K562 (cell line): ENCODE measurements around the gene CAVIN1. TPM values are rescaled to one million over a fixed set of nuclear protein-coding genes. Genes with fewer than 3 reads are reported as not detected.
"Not testable (repeated sequence)": the region's sequence is repeated elsewhere in the genome, so short reads cannot be mapped to it uniquely, and the experiment has no call there.

ENCODE experiments used
- ATAC-seq: fragments of 200-7000 bp; cut with Tn5 transposase; 3 replicates; pipeline ENCODE4 v1.9.1; 2020; ENCODE audit warnings: moderate library complexity
- BruUV-seq: library from RNA; stranded (reverse); fragments of 400-500 nt; replicated peaks from 2 replicates; lab custom pipeline; 2021; lab: Mats Ljungman, UMichigan
- CTCF ChIA-PET: fragments of 300-600 bp; formaldehyde crosslinking; extraction: SDS; loops from one replicate; lab custom pipeline; 2021; ENCODE audit warnings: low intra/inter-chr PET ratio; lab: Yijun Ruan, JAX
- POLR2A ChIA-PET: fragments of 300-600, 350-650 bp; sonication (Branson Sonifier 250); formaldehyde crosslinking; extraction: SDS; loops from one replicate; lab custom pipeline; 2021; ENCODE audit warnings: antibody characterized with exemption, inconsistent platforms; lab: Yijun Ruan, JAX
- DNase-seq, 4 experiments: peaks; one replicate each; pipeline versions ENCODE4 v3.0.0 to v3.0.0-alpha.2; 2011 to 2018; ENCODE audit warnings: low spot score in 3 of 4, mixed read lengths in 3 of 4; ENCODE audit errors: extremely low read depth in 1 of 4
- FAIRE-seq: peaks from 2 replicates; lab custom pipeline; 2011; peaks lifted over from hg19 to GRCh38; lab: Jason Lieb, UNC
- H2AFZ ChIP-seq: 2 replicates; pipeline ENCODE4 v1.6.0; 2011; ENCODE audit warnings: low read depth, low read length, control low read depth, inconsistent platforms
- H3K27ac ChIP-seq: fragments of 200-600 bp; 3 replicates; pipeline ENCODE4 v1.8.0; 2011; ENCODE audit warnings: low read depth, mild to moderate bottlenecking, control low read depth, inconsistent platforms, low read length, moderate library complexity, mixed read lengths; ENCODE audit errors: extremely low read depth
- H3K27me3 ChIP-seq, 2 experiments: fragments of 300-600 bp in 1 of 2; 2 replicates in 1 of 2; 3 replicates in 1 of 2; pipeline versions ENCODE4 v1.6.0 to v1.8.0; 2011; ENCODE audit warnings: inconsistent platforms in 2 of 2, low read length in 2 of 2, mild to moderate bottlenecking in 1 of 2, mixed read lengths in 1 of 2, moderate library complexity in 1 of 2; ENCODE audit not compliant: control insufficient read depth in 2 of 2, insufficient read depth in 2 of 2
- H3K36me3 ChIP-seq: fragments of 300-600 bp; 3 replicates; pipeline ENCODE4 v1.8.0; 2011; ENCODE audit warnings: mild to moderate bottlenecking, low read length, inconsistent platforms; ENCODE audit not compliant: control insufficient read depth, insufficient read depth
- H3K4me1 ChIP-seq, 2 experiments: fragments of 200-600 bp in 1 of 2; replicated peaks in 1 of 2; 2 replicates in 1 of 2; 3 replicates in 1 of 2; pipeline versions ENCODE4 v1.5.1 to v1.8.0; 2011; ENCODE audit warnings: inconsistent platforms in 2 of 2, low read length in 2 of 2, mild to moderate bottlenecking in 1 of 2, mixed read lengths in 1 of 2, moderate library complexity in 1 of 2; ENCODE audit not compliant: control insufficient read depth in 2 of 2, insufficient read depth in 2 of 2
- H3K4me2 ChIP-seq: 2 replicates; pipeline ENCODE4 v1.6.1; 2011; ENCODE audit warnings: low read length, control low read depth, inconsistent platforms, mixed read lengths; ENCODE audit not compliant: insufficient read depth
- H3K4me3 ChIP-seq: fragments of 200-600 bp; sonication (generic), shearing (Covaris generic); 2 replicates; pipeline ENCODE4 v1.5.1; 2016; ENCODE audit warnings: control low read depth, inconsistent platforms
- H3K79me2 ChIP-seq: fragments of 200-600 bp; 3 replicates; pipeline ENCODE4 v1.8.0; 2011; ENCODE audit warnings: low read length, inconsistent platforms; ENCODE audit not compliant: control insufficient read depth, insufficient read depth
- H3K9ac ChIP-seq, 2 experiments: 2 replicates each; pipeline versions ENCODE4 v1.6.0 to v1.6.1; 2011; ENCODE audit warnings: low read depth in 2 of 2, low read length in 2 of 2, control low read depth in 1 of 2, inconsistent platforms in 1 of 2, mild to moderate bottlenecking in 1 of 2, mixed read lengths in 1 of 2; ENCODE audit not compliant: insufficient read depth in 1 of 2
- H3K9me1 ChIP-seq: one replicate; pipeline ENCODE4 v1.6.0; 2011; ENCODE audit warnings: inconsistent platforms, mild to moderate bottlenecking, low read length, moderate library complexity; ENCODE audit not compliant: control insufficient read depth, insufficient read depth
- H3K9me3 ChIP-seq: replicated peaks from 2 replicates; pipeline ENCODE4 v1.5.1; 2011; ENCODE audit warnings: low read depth, low read length, inconsistent platforms; ENCODE audit not compliant: control insufficient read depth, insufficient read depth
- H4K20me1 ChIP-seq: replicated peaks from 2 replicates; pipeline ENCODE4 v1.6.1; 2011; ENCODE audit warnings: low read length, inconsistent platforms, mixed read lengths; ENCODE audit not compliant: control insufficient read depth, insufficient read depth
- JUND ChIP-seq, 2 experiments: IDR thresholded peaks; 2 replicates in 1 of 2; 3 replicates in 1 of 2; pipeline ENCODE4 v1.6.1; 2011; ENCODE audit warnings: borderline replicate concordance in 2 of 2, low read depth in 2 of 2, low read length in 2 of 2, improper control_type of control experiment in 1 of 2, missing biosample characterization in 1 of 2, missing genetic modification characterization in 1 of 2, missing genetic modification reagents in 1 of 2
- MAX ChIP-seq: sonication (generic); formaldehyde crosslinking; IDR thresholded peaks from 2 replicates; pipeline ENCODE4 v1.9.0; 2022; ENCODE audit warnings: mild to moderate bottlenecking, missing genetic modification reagents
- MYNN ChIP-seq, 2 experiments: sonication (generic); formaldehyde crosslinking in 1 of 2; IDR thresholded peaks; 2 replicates each; pipeline versions ENCODE4 v1.5.0 to v1.6.1; 2016 to 2020; ENCODE audit warnings: antibody characterized with exemption in 1 of 2, missing genetic modification reagents in 1 of 2
- WGBS: fragments of 100-300 bp; shearing (Covaris generic); methylation state at CpG from one replicate; pipeline ENCODE4 v1.1.6; 2016; ENCODE audit warnings: low coverage, mixed read lengths; ENCODE audit not compliant: insufficient coverage; ENCODE audit errors: missing lambda C conversion rate; 5-methylcytosine and 5-hydroxymethylcytosine counted together
- in situ Hi-C: fragments of 300-500 bp; cut with MboI; formaldehyde crosslinking; loops from 4 replicates; pipeline ENCODE4 v1.15.0; 2018; ENCODE audit warnings: inconsistent platforms, mixed read lengths
- intact Hi-C: fragments of 100-400 bp; cut with micrococcal nuclease; formaldehyde crosslinking; loops from 2 replicates; pipeline ENCODE4 v1.14.2; 2022
- polyA plus RNA-seq, 8 experiments: library from polyadenylated mRNA; depleted of rRNA in 4 of 8; stranded (reverse) in 5 of 8; unstranded in 3 of 8; fragments of >200 nt; fragmentation: Nextera tagmentation in 2 of 8; fragmentation: Illumina TruSeq in 1 of 8; extraction: Ambion mirVana in 2 of 8; extraction: Trizol in 1 of 8; gene quantifications; 2 replicates each; pipeline versions ENCODE4 v1.2.1 to v1.2.3, GENCODE V29; 2011 to 2014; ENCODE audit warnings: inconsistent platforms in 1 of 8, missing spikeins in 1 of 8
- total RNA-seq, 7 experiments: library from RNA; depleted of rRNA in 6 of 7; stranded (reverse); fragments of >200 nt in 6 of 7; fragmentation: Illumina TruSeq in 2 of 7; extraction: Trizol in 2 of 7; gene quantifications; 2 replicates each; pipeline versions ENCODE4 v1.2.1 to v1.2.3, GENCODE V29; 2011 to 2021; ENCODE audit warnings: low replicate concordance in 1 of 7
- TF ChIP-seq, protein P1 (sequence below): sonication (generic); formaldehyde crosslinking; IDR thresholded peaks from 2 replicates; pipeline ENCODE4 v1.8.1; 2022; ENCODE audit warnings: missing genetic modification reagents

The CAVIN1 gene
- total and polyA plus RNA-seq, 9 of the 15 experiments (the other 6 are each of a cell fraction or from before 2014, with no cell fraction given): 6.8 to 162 (median 74.5) TPM

GRCh38 chr17:42366176-42367023, 56.7 kb downstream of the CAVIN1 start:
- in situ Hi-C loops: not testable (repeated sequence)
- peaks cover 28 to 35% of the 10 kb centered on the region in 2 experiments; a peak in 4 of 5 replicates for H3K4me1 ChIP-seq

DNA sequence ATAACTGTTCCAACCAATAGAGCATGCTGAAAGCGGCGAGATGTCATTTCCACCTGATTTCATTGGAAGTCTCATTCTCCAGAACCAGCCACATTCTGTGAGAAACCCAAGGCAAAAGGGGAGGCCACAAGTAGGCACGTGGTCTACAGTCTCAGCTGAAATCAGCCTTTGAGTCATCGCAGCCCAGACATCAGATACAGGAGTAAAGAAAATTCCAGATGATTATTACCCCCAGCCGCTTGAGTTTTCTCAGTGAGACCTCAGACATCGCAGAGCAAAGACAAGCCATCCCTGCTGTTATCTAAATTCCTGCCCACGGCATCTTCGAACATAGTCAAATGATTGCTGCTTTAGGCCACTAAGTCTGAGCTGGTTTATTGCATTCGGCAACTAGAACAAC, 57.9 kb downstream of the CAVIN1 start:
- no peak overlapping the region for H3K4me3 ChIP-seq
- H3K4me1 ChIP-seq: peaks cover 26 to 35% of the 10 kb centered on the region in 2 experiments; a peak in 4 of 5 replicates
- in situ Hi-C loops: no loop called here
- FAIRE-seq (peak; percentile 69), ATAC-seq (peak; percentile 55), DNase-seq (peak; percentile 27 to 61 (median 34))
- H4K20me1 ChIP-seq: peaks cover 15% of the 10 kb centered on the region; the same call in 1 of the 2 replicates
- WGBS: 30% methylated on average over 9 of the region's 9 CpGs
- peaks cover 5% of the 10 kb centered on the region for H3K9me1 ChIP-seq
- TSS peak; percentile 19 for BruUV-seq
- H3K79me2 ChIP-seq: peaks cover 77% of the 10 kb centered on the region
- intact Hi-C loops: no loop called here
- no peak overlapping the region for H2AFZ ChIP-seq
- H3K4me2 ChIP-seq: no peak overlapping the region
- H3K36me3 ChIP-seq: no peaks in the 10 kb centered on the region; the same call in 2 of the 3 replicates
- CTCF ChIA-PET: no interaction called here
- POLR2A ChIA-PET: interaction anchor here (0.7 kb wide), 1 partner anchor 14 kb away, joined by 4 read pairs; no protein-coding TSS in a partner anchor
- H3K9me3 ChIP-seq: no peaks in the 10 kb centered on the region
- no peak overlapping the region for H3K27ac ChIP-seq
- no peaks in the 10 kb centered on the region for H3K27me3 ChIP-seq
- H3K9ac ChIP-seq: no peak overlapping the region; a peak in 1 of 4 replicates
- peak; percentile 42; the same call in 1 of the 2 replicates for TF ChIP-seq MAX (CRISPR knock-in tag)
- TF ChIP-seq, protein P1, sequence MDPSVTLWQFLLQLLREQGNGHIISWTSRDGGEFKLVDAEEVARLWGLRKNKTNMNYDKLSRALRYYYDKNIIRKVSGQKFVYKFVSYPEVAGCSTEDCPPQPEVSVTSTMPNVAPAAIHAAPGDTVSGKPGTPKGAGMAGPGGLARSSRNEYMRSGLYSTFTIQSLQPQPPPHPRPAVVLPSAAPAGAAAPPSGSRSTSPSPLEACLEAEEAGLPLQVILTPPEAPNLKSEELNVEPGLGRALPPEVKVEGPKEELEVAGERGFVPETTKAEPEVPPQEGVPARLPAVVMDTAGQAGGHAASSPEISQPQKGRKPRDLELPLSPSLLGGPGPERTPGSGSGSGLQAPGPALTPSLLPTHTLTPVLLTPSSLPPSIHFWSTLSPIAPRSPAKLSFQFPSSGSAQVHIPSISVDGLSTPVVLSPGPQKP (CRISPR knock-in tag): no peak
- peak; percentile 68; the same call in 1 of the 2 replicates for TF ChIP-seq JUND (IDR thresholded peaks at IDR 0.05; ENCODE audit: borderline replicate concordance, low read depth, low read length)
- TF ChIP-seq JUND (tag; IDR thresholded peaks at IDR 0.05; ENCODE audit: borderline replicate concordance, low read depth, low read length): peak; percentile 53; the same call in 1 of the 3 replicates
- TF ChIP-seq MYNN (IDR thresholded peaks at IDR 0.05): peak; percentile 63; the same call in 1 of the 2 replicates
- TF ChIP-seq MYNN (CRISPR knock-in tag; IDR thresholded peaks at IDR 0.05): no peak

More at GRCh38 chr17:42366176-42367023, 56.7 kb downstream of the CAVIN1 start:
- FAIRE-seq, H3K4me3 ChIP-seq: not testable (repeated sequence)
- POLR2A ChIA-PET: interaction anchor here (1.0 to 1.2 kb wide), 4 partner anchors 11 to 55 kb away, joined by 3 to 5 read pairs (median 4); partner anchors contain the start of gene STAT3
- peak in 3 of 4 experiments; percentile 24 to 39 (median 26) for DNase-seq
- 55% methylated on average over 13 of the region's 13 CpGs for whole genome bisulfite sequencing
- TF ChIP-seq MYNN (IDR thresholded peaks at IDR 0.05) (peak; percentile 100), MYNN (CRISPR knock-in tag; IDR thresholded peaks at IDR 0.05) (peak; percentile 98)
- TF ChIP-seq, all 486 proteins: peak for 1; not testable (repeated sequence) for 485
- peak; percentile 43 for ATAC-seq
- H3K27ac ChIP-seq, H3K27me3 ChIP-seq, H3K9me1 ChIP-seq, H3K9ac ChIP-seq, H3K4me2 ChIP-seq, intact Hi-C loops, CTCF ChIA-PET, H3K9me3 ChIP-seq, BruUV-seq, H3K36me3 ChIP-seq, H2AFZ ChIP-seq: not testable (repeated sequence)
- Histone ChIP-seq H3K79me2 (peaks cover 71% of the 10 kb centered on the region), H4K20me1 (peaks cover 17% of the 10 kb centered on the region; the same call in 1 of the 2 replicates)
